ENCODE results near the gene MGAT1.

- TF ChIP-seq EZH2 (IDR thresholded peaks at IDR 0.05) (no peak), POLR2AphosphoS5 (IDR thresholded peaks at IDR 0.05; ENCODE audit: borderline replicate concordance, low read depth, low read length) (no peak), FOXP2 (optimal IDR thresholded peaks at IDR 0.05; ENCODE audit: control extremely low read depth, extremely low read length, insufficient read depth) (no peak)
These were observed 36.6 kb upstream of the MGAT1 start for GRCh38 chr5:180839227-180839626.

Measured in SK-N-MC (cell line).